PFSK-1 (cell line): ENCODE results near the gene KCP.

Experiments
- FOXP2 ChIP-seq: optimal IDR thresholded peaks from 2 replicates; pipeline ENCODE3; 2011; ENCODE audit warnings: borderline replicate concordance, control low read depth, inconsistent platforms; ENCODE audit not compliant: insufficient read depth; ENCODE audit errors: extremely low read length, extremely low read depth
- POLR2AphosphoS5 ChIP-seq: IDR thresholded peaks from 2 replicates; pipeline ENCODE4 v1.6.1; 2012; ENCODE audit warnings: low read depth, mild to moderate bottlenecking, control low read depth, low read length, moderate library complexity
- SIN3A ChIP-seq: IDR thresholded peaks from 2 replicates; pipeline ENCODE4 v1.6.1; 2012; ENCODE audit warnings: mild to moderate bottlenecking, low read length, moderate library complexity, borderline replicate concordance; ENCODE audit not compliant: insufficient read depth
- TAF1 ChIP-seq: IDR thresholded peaks from 2 replicates; pipeline ENCODE4 v1.6.1; 2012; ENCODE audit warnings: low read length, control low read depth, borderline replicate concordance; ENCODE audit not compliant: insufficient read depth
- TF ChIP-seq, protein P1 (sequence below), 2 experiments: IDR thresholded peaks; 2 replicates each; pipeline versions ENCODE4 v1.6.1 to v1.8.0; 2011 to 2012; ENCODE audit warnings: low read depth in 2 of 2, low read length in 2 of 2, control low read depth in 1 of 2, inconsistent platforms in 1 of 2, mild to moderate bottlenecking in 1 of 2, moderate library complexity in 1 of 2; ENCODE audit not compliant: insufficient read depth in 1 of 2

Gene KCP

DNA sequence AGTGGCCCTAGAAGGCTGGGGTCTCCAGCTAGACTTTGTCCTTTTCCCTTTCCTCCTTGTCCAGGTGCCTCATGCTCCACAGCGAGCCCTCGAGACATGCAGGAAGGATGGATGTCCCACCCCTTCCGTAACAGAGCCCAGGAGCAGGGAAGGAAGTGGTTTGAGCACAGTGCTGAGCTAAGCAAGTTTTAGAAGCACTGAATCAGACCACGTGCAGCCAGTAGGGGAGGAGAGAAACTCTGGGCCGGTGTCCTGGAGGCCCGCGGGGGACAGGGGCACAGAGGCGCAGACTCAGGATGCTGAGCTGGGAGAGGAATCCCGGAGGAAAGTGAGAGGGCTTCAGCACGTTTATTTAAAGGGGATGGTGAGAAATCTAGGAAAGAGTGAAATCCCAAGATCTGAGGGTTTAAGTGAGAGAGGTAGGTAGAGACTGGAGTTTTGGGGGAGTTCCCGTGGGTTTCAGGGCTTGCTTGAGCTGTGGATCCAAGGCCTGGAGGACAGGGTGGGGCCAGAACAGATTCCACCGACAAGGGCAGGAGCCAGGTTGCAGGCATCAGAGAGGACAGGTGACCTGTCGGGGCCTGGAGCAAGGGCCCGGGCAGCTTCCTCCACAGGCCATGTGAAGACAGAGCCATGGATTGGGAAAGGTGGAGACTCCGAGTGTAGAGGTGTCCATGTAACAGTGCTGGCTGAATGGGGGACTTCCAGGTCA is 22.8 kb upstream of the KCP start:
- TF ChIP-seq FOXP2, result no peak
- no peak for TF ChIP-seq SIN3A
- no peak for TF ChIP-seq POLR2AphosphoS5
- TF ChIP-seq TAF1, result no peak
- TF ChIP-seq, protein P1, sequence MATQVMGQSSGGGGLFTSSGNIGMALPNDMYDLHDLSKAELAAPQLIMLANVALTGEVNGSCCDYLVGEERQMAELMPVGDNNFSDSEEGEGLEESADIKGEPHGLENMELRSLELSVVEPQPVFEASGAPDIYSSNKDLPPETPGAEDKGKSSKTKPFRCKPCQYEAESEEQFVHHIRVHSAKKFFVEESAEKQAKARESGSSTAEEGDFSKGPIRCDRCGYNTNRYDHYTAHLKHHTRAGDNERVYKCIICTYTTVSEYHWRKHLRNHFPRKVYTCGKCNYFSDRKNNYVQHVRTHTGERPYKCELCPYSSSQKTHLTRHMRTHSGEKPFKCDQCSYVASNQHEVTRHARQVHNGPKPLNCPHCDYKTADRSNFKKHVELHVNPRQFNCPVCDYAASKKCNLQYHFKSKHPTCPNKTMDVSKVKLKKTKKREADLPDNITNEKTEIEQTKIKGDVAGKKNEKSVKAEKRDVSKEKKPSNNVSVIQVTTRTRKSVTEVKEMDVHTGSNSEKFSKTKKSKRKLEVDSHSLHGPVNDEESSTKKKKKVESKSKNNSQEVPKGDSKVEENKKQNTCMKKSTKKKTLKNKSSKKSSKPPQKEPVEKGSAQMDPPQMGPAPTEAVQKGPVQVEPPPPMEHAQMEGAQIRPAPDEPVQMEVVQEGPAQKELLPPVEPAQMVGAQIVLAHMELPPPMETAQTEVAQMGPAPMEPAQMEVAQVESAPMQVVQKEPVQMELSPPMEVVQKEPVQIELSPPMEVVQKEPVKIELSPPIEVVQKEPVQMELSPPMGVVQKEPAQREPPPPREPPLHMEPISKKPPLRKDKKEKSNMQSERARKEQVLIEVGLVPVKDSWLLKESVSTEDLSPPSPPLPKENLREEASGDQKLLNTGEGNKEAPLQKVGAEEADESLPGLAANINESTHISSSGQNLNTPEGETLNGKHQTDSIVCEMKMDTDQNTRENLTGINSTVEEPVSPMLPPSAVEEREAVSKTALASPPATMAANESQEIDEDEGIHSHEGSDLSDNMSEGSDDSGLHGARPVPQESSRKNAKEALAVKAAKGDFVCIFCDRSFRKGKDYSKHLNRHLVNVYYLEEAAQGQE (IDR thresholded peaks at IDR 0.05; ENCODE audit: insufficient read depth in 1 of 2, low read depth in 2 of 2, low read length in 2 of 2), result no peak

DNA sequence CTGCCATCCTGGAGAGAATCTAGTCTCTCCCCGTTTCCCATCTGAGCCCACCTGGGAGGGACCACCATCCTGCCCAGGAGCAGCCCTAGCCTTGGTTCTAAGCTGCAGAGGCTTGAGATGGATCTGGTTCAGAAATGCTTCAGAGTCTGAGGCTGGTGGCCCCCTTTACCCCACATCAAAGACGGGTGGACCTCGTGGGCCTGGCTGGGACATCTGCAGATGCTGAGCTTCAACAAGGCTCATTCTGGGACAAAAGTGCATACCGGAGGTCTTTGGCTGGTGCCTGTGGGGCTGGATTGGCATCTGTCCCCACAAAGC is 22.3 kb upstream of the KCP start:
- TF ChIP-seq FOXP2, result no peak
- no peak for TF ChIP-seq TAF1
- TF ChIP-seq POLR2AphosphoS5, result no peak
- TF ChIP-seq, protein P1 (IDR thresholded peaks at IDR 0.05; ENCODE audit: insufficient read depth in 1 of 2, low read depth in 2 of 2, low read length in 2 of 2), result no peak

DNA sequence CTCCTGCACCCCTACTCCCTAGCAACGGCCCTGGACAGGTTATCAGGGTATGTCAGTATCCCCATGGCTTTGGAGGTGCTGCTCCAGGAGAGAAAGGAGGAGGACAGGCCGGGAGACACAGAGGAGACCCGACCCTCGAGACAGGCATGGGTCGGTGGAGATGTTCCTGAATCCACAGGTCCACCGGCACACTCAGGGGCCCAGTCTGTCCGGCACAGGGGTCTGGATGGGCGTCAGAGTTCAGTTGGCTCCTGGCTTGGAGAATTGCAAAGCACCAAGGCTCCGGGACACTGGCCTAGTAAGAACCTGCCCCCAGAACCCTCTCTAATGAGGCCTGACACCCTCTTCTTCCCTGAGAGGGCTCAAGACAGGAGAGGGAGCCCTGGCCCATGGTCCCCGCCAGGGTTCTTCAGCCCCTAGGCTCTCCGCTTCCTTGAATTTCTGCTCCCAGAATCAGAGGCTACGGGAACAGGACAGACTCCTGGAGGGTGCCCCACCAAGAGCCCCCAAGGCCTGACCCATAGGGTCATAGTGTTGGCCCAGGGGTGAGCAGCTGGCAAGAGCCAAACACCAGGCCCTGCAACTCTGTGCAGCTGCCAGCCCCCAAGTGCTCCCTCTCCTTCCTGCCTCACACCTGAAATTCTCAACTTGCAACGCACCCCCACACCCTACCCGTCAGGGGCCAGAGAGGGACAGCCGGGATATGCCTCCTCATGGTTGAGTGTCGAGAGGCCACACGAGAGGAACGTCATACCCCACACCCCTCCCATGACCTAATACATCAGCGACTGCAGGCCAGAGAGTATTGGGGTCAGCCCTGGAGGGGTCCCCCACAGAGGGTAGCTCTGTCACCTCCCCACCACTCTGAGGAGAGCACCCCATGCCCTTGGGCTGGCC is 21.7 kb upstream of the KCP start:
- TF ChIP-seq SIN3A, result no peak
- TF ChIP-seq TAF1, result no peak
- TF ChIP-seq FOXP2, result no peak
- no peak for TF ChIP-seq POLR2AphosphoS5
- TF ChIP-seq, protein P1 (IDR thresholded peaks at IDR 0.05; ENCODE audit: insufficient read depth in 1 of 2, low read depth in 2 of 2, low read length in 2 of 2), result no peak

DNA sequence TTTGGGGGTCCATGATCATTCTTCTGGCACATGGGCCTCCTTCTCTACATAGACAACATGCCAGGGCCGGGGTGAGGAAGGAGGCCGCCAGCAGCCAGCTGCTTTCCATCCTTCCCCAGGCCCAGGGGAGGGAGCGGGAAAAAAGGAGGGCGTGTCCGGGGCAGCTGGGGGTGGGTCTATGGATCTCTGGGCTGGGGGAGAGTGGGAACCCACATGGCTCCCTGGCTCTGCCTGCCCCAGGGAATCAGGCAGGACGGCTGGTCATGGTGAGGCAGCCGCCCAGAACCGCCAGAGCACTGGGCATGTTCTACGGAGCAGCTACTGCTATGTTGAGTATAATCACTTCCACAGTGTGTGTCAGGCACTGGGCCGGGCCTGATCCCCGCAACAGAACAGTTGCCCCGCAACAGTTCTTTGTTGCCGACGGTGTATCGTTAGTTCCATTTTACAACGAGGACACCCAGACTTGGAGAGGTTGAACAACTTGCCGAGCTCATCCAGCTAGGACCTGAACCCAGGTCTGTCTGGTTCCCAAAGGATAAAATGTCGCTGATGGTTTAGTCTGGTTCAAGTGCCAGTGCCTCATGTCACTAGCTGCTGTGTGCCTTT is 20.8 kb upstream of the KCP start:
- TF ChIP-seq TAF1 (no peak), POLR2AphosphoS5 (no peak), SIN3A (no peak), FOXP2 (no peak)
- TF ChIP-seq, protein P1 (IDR thresholded peaks at IDR 0.05; ENCODE audit: insufficient read depth in 1 of 2, low read depth in 2 of 2, low read length in 2 of 2), result no peak
